Measurements from ENCODE around the gene AJAP1.

Gene AJAP1

DNA sequence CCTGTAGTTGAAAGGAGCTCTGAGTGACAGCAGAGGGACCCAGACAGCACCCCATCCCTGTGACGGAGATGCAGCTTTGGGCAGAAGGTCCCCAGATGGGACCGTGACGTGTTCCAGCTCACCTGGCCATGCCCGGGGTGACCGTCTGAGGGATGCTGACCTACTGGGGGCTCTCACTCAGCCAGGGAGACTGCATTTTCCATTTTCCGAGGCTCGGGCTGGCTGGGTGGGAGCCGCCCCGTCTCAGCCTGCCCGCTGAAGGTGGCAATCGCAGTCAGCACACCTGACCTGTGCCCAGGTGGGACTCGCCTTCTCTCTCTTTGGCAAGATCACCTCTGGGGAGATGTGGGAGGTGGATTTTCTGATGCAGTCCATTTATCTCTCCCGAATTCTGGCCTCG is 127.2 kb downstream of the AJAP1 start:
- DNase-seq: no peak

DNA sequence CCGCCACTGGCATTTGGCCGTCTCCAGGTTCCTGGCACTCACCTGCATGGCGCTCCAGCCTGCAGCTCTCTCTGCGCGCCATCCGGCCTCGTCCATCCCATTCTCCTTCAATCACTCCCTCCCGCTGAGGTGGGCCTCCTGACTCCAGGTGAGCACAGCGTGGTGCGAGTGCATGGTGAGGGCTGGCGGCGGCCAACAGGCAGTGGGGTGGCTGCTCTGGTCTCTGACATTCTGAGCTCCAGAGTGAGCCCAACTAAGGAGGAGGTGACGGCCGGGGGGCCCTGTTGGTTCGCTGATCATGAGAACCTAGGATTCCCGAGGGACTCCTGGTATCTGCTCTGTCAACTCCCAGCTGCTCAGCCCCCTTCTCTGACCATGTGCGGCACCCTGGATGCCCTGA is 130.4 kb downstream of the AJAP1 start:
- DNase-seq: no peak

DNA sequence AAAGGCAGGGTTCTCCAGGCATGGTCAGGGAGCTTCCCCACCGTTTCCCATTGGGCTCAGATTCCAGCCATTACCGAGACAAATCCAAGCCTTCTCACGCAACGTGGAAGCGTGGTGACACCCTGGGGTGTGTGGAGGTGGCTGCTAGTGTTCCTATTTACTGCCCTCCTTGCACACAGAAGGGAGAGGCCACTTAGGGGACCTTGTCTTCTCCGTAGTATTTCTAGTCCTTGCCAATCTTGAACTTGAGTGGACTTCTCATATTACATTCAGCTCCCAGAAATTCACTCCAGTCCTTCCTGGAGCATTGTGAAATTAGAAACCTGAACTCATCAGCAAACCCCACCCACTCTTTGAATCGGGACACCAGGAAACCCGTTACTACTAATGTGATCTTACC is 131.6 kb downstream of the AJAP1 start:
- no peak for DNase-seq

- DNase-seq: no peak
Measured at GRCh38 chr1:4787551-4787950, 133.1 kb downstream of the AJAP1 start.

- no peak for DNase-seq
Measured at GRCh38 chr1:4792565-4792964, 138.2 kb downstream of the AJAP1 start.

GRCh38 chr1:4794020-4794780 is 139.8 kb downstream of the AJAP1 start:
- DNase-seq: no peak

DNA sequence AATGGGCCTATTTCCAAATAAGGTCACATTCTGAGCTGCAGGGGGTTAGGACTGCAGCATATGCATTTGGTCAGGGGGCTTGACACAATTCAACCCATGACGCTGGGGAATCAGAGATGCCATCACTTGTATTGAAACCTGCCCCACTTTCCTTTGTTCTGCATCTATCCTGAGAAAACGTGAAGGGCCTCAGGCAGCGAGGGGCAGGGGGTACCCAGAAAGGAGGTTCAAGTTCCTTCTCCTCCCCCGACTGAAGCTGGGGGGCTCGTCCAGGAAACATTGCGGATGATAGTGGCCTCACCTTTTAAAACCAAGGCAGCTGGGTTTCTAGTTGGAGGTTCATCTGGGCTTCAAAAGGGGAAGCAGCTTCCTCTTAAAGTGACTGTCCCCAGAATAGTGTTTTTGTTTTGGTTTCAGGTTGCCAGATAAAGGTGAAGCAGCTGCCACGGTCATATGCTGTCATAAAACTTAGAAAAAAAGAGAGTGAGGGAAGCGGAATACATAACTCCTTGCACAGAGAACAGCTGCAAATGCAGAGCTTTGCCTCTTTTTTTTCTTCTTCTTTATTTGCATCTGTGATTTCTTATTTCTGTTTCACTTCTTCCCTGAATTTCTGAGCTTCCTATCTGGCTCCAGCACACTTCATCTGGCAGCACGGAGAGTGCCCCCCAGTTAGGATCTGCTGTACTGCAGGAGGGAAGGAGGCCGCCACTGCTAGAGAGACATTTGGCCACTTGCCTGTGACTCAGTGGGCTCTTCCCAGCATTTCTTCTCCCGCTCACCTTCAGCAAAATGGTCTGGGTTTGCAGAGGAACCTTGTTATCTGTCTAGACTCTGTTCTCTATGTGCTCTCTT is 142.0 kb downstream of the AJAP1 start:
- no peak for DNase-seq

DNA sequence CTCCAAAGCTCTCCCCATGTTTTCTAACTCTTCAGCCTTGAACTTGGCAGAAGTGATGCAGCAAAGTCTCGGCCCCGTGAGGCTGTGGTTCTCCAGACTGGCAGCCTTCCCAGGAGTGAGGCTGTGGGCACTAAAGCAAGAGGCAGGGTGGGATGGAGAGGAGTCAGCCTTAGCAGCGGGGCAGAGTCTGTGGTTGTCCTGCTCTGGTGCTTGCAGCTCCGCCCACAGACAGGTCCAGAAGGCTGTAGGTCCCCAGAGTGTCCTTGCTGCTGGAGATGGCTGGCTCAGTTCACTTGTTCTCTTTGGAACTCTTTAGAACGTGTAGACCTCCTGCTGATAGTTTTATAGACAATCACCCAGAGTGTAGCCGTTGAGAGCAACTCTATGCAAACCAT is 142.6 kb downstream of the AJAP1 start:
- no peak for DNase-seq

- no peak for DNase-seq
Measured at GRCh38 chr1:4797429-4797828, 143.0 kb downstream of the AJAP1 start.

- DNase-seq: no peak
Measured at GRCh38 chr1:4801192-4801924, 146.9 kb downstream of the AJAP1 start.

DNA sequence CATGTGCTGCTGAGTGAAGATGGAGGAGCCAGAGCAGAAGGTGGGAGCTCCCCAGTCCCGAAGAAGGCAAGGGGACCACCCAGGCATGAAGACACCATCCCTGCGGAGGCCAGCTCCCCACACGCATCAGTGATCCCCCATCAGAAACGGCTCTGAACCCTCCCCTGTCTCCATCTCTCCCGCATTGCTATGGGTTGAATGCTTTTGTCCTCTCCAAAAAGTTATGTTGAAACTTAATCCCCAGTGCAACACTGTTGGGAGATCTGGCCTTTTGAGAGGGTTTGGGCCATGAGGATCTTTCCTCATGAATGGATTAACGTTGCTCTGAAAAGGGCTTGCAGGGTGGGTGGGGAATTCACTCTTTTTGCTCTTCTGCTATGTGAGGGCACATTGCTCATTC is 147.6 kb downstream of the AJAP1 start:
- no peak for DNase-seq

DNA sequence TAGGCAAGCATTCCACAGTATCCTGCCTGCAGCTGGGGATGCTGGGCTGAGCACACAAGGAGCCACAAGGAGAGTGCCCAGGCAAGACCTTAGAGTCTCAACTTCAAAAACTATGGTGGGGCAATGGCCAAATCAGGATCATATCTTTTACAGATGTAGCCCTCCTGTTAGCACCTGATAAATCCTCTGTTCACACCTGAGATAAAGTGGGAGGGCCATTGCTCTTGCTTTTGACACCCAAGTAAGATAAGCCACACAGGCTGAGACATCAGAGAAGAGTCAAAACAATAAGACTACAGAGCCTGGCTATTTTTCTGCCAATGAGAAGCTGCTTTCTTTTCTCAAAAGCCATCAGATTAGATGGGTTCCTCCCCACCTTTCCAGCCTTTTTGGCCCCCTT is 148.9 kb downstream of the AJAP1 start:
- DNase-seq: no peak

GRCh38 chr1:4805987-4806386 is 151.6 kb downstream of the AJAP1 start:
- DNase-seq: no peak

- no peak for DNase-seq
Measured at GRCh38 chr1:4820543-4820942, 166.1 kb downstream of the AJAP1 start.

- no peak for DNase-seq
Measured at GRCh38 chr1:4825800-4826450, 171.5 kb downstream of the AJAP1 start.

DNA sequence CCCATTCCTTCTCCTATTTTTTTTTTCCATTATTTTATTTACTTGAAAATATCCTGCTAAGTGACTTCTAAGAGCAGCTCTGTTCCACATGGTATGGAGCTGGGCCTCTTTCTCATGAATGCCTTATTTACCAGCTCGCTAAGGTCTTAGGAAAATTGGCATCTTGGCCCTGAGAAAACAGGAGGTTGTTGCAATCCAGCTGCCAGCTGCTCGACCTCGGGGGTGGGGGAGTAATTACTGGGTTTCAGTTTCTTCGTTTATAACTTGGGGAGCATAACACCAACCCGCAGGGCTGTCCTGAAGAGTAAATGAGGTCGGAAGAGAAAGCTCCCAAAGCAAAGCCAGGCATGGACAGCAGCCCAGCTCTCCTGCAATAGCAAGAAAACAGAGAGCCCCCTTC is 176.3 kb downstream of the AJAP1 start:
- DNase-seq: no peak

DNA sequence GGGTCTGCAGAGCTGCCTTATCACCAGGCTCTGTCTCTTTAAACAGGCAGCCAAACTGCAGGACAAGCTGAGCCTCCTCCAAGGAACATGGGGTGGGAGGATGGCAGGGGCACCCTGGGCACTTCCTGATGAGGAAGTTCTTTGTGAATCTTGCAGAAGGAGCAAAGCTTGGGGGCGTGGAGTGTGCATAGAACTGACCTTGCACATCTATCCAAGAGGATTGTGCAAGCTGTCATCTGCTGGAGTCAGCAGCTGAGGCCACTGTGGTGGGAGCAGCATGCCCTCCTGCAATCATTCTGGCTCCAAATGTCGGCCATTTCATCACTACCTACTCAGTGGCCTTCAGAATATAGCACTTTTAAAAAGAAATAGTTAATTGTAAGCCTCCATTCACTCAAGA is 182.2 kb downstream of the AJAP1 start:
- DNase-seq: no peak

DNA sequence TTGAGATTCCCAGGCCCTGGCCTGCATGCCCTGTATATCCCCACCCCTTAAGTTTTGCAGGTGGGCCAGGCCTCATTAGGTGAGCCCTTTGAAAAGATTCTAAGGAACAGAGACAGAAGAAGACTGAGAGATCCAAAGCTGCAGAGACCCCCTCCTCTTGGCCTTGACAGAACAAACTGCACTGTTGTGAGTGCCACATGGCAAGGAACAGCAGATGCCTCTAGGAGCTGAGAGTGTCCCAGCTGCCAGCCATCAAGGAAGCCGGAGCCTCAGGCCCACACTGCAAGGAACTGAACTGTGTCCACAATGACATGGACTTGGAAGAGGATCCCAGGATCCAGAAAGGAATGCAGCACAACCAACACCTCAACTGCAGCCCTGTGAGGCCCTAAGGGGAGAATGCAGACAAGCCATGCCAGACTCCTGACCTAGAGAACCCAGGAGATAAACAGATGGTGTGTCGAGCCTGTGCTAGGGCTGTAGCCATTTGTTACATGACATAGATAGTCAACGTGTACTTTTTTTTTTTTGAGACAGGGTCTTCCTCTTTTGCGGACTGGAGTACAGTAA is 182.7 kb downstream of the AJAP1 start:
- DNase-seq: no peak

- DNase-seq: no peak
Measured at GRCh38 chr1:4837752-4838151, 183.3 kb downstream of the AJAP1 start.

GRCh38 chr1:4838231-4838630 is 183.8 kb downstream of the AJAP1 start:
- no peak for DNase-seq
